Neural cell (in vitro differentiated cells): ENCODE measurements around the gene KIF13A.

Experiments used
- CTCF ChIP-seq: fragments of 450-650 bp; IDR thresholded peaks from 2 replicates; pipeline ENCODE4 v1.5.1; 2014; ENCODE audit warnings: antibody characterized with exemption, mild to moderate bottlenecking, moderate library complexity; ENCODE audit not compliant: poor library complexity, severe bottlenecking
- SMC3 ChIP-seq: fragments of 450-650 bp; conservative IDR thresholded peaks from 2 replicates; pipeline ENCODE4 v1.6.1; 2014; ENCODE audit warnings: antibody characterized with exemption, mild to moderate bottlenecking, moderate library complexity; ENCODE audit not compliant: poor library complexity

- TF ChIP-seq CTCF (no peak), SMC3 (no peak)
These were observed 110.1 kb downstream of the KIF13A start for GRCh38 chr6:17877196-17877894.
